Endothelial cell of umbilical vein (primary cell): ENCODE measurements around the gene CCDC6. TPM values are rescaled to one million over a fixed set of nuclear protein-coding genes. Genes with fewer than 3 reads are reported as not detected.

Experiments used
- BruUV-seq: library from RNA; stranded (reverse); fragments of 400-500 nt; replicated peaks from 2 replicates; lab custom pipeline; 2021; lab: Mats Ljungman, UMichigan
- CTCF ChIA-PET: fragments of 300-600, 350-600 bp; sonication (Branson Sonifier 250); formaldehyde crosslinking; loops from one replicate; lab custom pipeline; 2021; ENCODE audit warnings: antibody characterized with exemption, inconsistent platforms; lab: Charles Lee
- POLR2A ChIA-PET: fragments of 300-600, 350-600 bp; sonication (Branson Sonifier 250); formaldehyde crosslinking; loops from one replicate; lab custom pipeline; 2021; ENCODE audit warnings: antibody characterized with exemption, inconsistent platforms; lab: Charles Lee
- DNase-seq: peaks from one replicate; pipeline ENCODE4 v3.0.0-alpha.2; 2011; ENCODE audit warnings: low read depth, low spot score
- FAIRE-seq: peaks from 2 replicates; lab custom pipeline; 2011; peaks lifted over from hg19 to GRCh38; lab: Jason Lieb, UNC
- H2AFZ ChIP-seq: 2 replicates; pipeline ENCODE4 v1.6.0; 2012; ENCODE audit warnings: low read depth, low read length, control low read depth, inconsistent platforms
- H3K27ac ChIP-seq: 2 replicates; pipeline ENCODE4 v1.5.1; 2011; ENCODE audit warnings: low read depth, mild to moderate bottlenecking, control low read depth, low read length, moderate library complexity; ENCODE audit not compliant: insufficient read depth
- H3K27me3 ChIP-seq, 2 experiments: 2 replicates each; pipeline versions ENCODE4 v1.6.0 to v1.6.1; 2011; ENCODE audit warnings: low read length in 2 of 2, mixed read lengths in 1 of 2; ENCODE audit not compliant: control insufficient read depth in 2 of 2, insufficient read depth in 2 of 2
- H3K36me3 ChIP-seq, 2 experiments: 2 replicates in 1 of 2; 3 replicates in 1 of 2; pipeline ENCODE4 v1.5.1; 2011; ENCODE audit warnings: low read length in 2 of 2, mild to moderate bottlenecking in 1 of 2, moderate library complexity in 1 of 2; ENCODE audit not compliant: control insufficient read depth in 2 of 2, insufficient read depth in 2 of 2; ENCODE audit errors: extremely low read depth in 1 of 2
- H3K4me1 ChIP-seq: 3 replicates; pipeline ENCODE4 v1.5.1; 2011; ENCODE audit warnings: mild to moderate bottlenecking, low read length; ENCODE audit not compliant: control insufficient read depth, insufficient read depth; ENCODE audit errors: extremely low read depth
- H3K4me2 ChIP-seq: 2 replicates; pipeline ENCODE4 v1.6.1; 2011; ENCODE audit warnings: low read length, control low read depth, mixed read lengths; ENCODE audit not compliant: insufficient read depth
- H3K4me3 ChIP-seq, 3 experiments: fragments of 200-600 bp in 1 of 3; sonication (generic), shearing (Covaris generic) in 1 of 3; replicated peaks in 1 of 3; 2 replicates each; pipeline ENCODE4 v1.5.1; 2011 to 2016; ENCODE audit warnings: control low read depth in 3 of 3, low read length in 3 of 3, mild to moderate bottlenecking in 2 of 3, inconsistent platforms in 1 of 3, low read depth in 1 of 3, moderate library complexity in 1 of 3; ENCODE audit not compliant: insufficient read depth in 1 of 3
- H3K79me2 ChIP-seq: 2 replicates; pipeline ENCODE4 v1.6.0; 2012; ENCODE audit warnings: low read length, inconsistent platforms; ENCODE audit not compliant: control insufficient read depth, insufficient read depth
- H3K9ac ChIP-seq: replicated peaks from 2 replicates; pipeline ENCODE3; 2011; ENCODE audit warnings: low read length, control low read depth; ENCODE audit not compliant: insufficient read depth; ENCODE audit errors: extremely low read depth
- H3K9me1 ChIP-seq: replicated peaks from 3 replicates; pipeline ENCODE4 v1.6.0; 2011; ENCODE audit warnings: mild to moderate bottlenecking, low read length; ENCODE audit not compliant: control insufficient read depth, insufficient read depth; ENCODE audit errors: extremely low read depth
- H3K9me3 ChIP-seq: replicated peaks from 2 replicates; pipeline ENCODE4 v1.5.1; 2012; ENCODE audit warnings: low read length, inconsistent platforms; ENCODE audit not compliant: control insufficient read depth, insufficient read depth
- H4K20me1 ChIP-seq: replicated peaks from 2 replicates; pipeline ENCODE3; 2011; ENCODE audit warnings: mild to moderate bottlenecking, low read length; ENCODE audit not compliant: control insufficient read depth, insufficient read depth; ENCODE audit errors: extremely low read depth
- EZH2 ChIP-seq: IDR thresholded peaks from 2 replicates; pipeline ENCODE4 v1.6.1; 2012; ENCODE audit warnings: borderline replicate concordance, low read depth, mild to moderate bottlenecking, moderate library complexity, low read length, inconsistent platforms; ENCODE audit not compliant: severe bottlenecking
- FOS ChIP-seq: IDR thresholded peaks from 2 replicates; pipeline ENCODE4 v1.6.1; 2011; ENCODE audit warnings: mild to moderate bottlenecking, low read length, moderate library complexity, borderline replicate concordance; ENCODE audit not compliant: insufficient read depth
- GATA2 ChIP-seq: IDR thresholded peaks from 2 replicates; pipeline ENCODE4 v1.7.0; 2011; ENCODE audit warnings: low read depth, mild to moderate bottlenecking, moderate library complexity, mixed read lengths, low read length; ENCODE audit not compliant: insufficient read length, insufficient read depth
- JUN ChIP-seq: IDR thresholded peaks from 2 replicates; pipeline ENCODE4 v1.6.1; 2011; ENCODE audit warnings: borderline replicate concordance, low read depth; ENCODE audit not compliant: insufficient read length, insufficient read depth
- MAX ChIP-seq: IDR thresholded peaks from 2 replicates; pipeline ENCODE4 v1.6.1; 2011; ENCODE audit not compliant: insufficient read depth, insufficient read length
- MYC ChIP-seq: IDR thresholded peaks from one replicate; pipeline ENCODE4 v1.6.1; 2011; ENCODE audit warnings: mild to moderate bottlenecking, low read depth, low read length
- POLR2A ChIP-seq: IDR thresholded peaks from 2 replicates; pipeline ENCODE4 v1.6.1; 2012; ENCODE audit warnings: low read depth, mild to moderate bottlenecking, control low read depth, low read length
- POLR2AphosphoS5 ChIP-seq: IDR thresholded peaks from 2 replicates; pipeline ENCODE4 v1.6.1; 2012; ENCODE audit warnings: low read depth, mild to moderate bottlenecking, control low read depth, low read length, moderate library complexity; ENCODE audit not compliant: insufficient read depth
- dilution Hi-C: fragments of 300-500 bp; cut with MboI; formaldehyde crosslinking; loops from one replicate; pipeline ENCODE4 v1.15.0; 2019; ENCODE audit warnings: low sequenced_read_pairs; ENCODE audit not compliant: extremely low pct_ligation_motif_present
- intact Hi-C: fragments of 100-400 bp; cut with micrococcal nuclease; formaldehyde crosslinking; loops from one replicate; pipeline ENCODE4 v1.10.0; 2022
- polyA plus RNA-seq, 4 experiments: library from polyadenylated mRNA; depleted of rRNA in 3 of 4; stranded (reverse) in 3 of 4; unstranded in 1 of 4; fragments of >200 nt; gene quantifications; 2 replicates each; pipeline versions ENCODE4 v1.2.1 to v1.2.3, GENCODE V29; 2011 to 2012; ENCODE audit warnings: missing spikeins in 1 of 4
- total RNA-seq: library from RNA; stranded (reverse); gene quantifications from 2 replicates; pipeline ENCODE4 v1.2.3, GENCODE V29; 2021
- TF ChIP-seq, protein P1 (sequence below), 2 donors: IDR thresholded peaks; 1 replicate in 1 of 2; 2 replicates in 1 of 2; pipeline ENCODE4 v1.5.1; 2011; ENCODE audit warnings: low read length in 2 of 2, mild to moderate bottlenecking in 2 of 2, moderate library complexity in 2 of 2, control low read depth in 1 of 2, inconsistent platforms in 1 of 2, low read depth in 1 of 2; ENCODE audit not compliant: insufficient read depth in 1 of 2; ENCODE audit errors: extremely low read depth in 1 of 2

CCDC6 gene
- total and polyA plus RNA-seq, 2 donors (not counting 3 experiments of a cell fraction or from before 2014, with no cell fraction given): 16.8 to 36.8 TPM

- dilution Hi-C loops (no loop called here), intact Hi-C loops (loop anchor here (5.0 to 10.0 kb wide), 2 partner anchors 198 to 589 kb away; no protein-coding TSS in a partner anchor)
- BruUV-seq: no TSS peak
- POLR2A ChIA-PET: no interaction called here
- Histone ChIP-seq H3K36me3 (no peaks in the 10 kb centered on the region), H3K4me2 (no peak overlapping the region), H3K9ac (no peak overlapping the region), H2AFZ (no peak overlapping the region), H3K9me1 (no peaks in the 10 kb centered on the region), H3K4me1 (peaks cover 5% of the 10 kb centered on the region), H3K9me3 (no peaks in the 10 kb centered on the region), H4K20me1 (no peaks in the 10 kb centered on the region), H3K4me3 (no peak overlapping the region), H3K27ac (no peak overlapping the region), H3K27me3 (no peaks in the 10 kb centered on the region), H3K79me2 (peaks cover 3% of the 10 kb centered on the region)
- CTCF ChIA-PET: interaction anchor here (0.7 to 4.0 kb wide), 4 partner anchors 25 to 354 kb away, joined by 4 to 86 read pairs (median 11); partner anchors contain the start of gene CCDC6
- FAIRE-seq (no peak), DNase-seq (no peak)
- TF ChIP-seq JUN (no peak), MYC (no peak), POLR2AphosphoS5 (no peak), FOS (no peak), EZH2 (no peak), GATA2 (no peak), MAX (no peak), POLR2A (no peak)
- TF ChIP-seq, protein P1, sequence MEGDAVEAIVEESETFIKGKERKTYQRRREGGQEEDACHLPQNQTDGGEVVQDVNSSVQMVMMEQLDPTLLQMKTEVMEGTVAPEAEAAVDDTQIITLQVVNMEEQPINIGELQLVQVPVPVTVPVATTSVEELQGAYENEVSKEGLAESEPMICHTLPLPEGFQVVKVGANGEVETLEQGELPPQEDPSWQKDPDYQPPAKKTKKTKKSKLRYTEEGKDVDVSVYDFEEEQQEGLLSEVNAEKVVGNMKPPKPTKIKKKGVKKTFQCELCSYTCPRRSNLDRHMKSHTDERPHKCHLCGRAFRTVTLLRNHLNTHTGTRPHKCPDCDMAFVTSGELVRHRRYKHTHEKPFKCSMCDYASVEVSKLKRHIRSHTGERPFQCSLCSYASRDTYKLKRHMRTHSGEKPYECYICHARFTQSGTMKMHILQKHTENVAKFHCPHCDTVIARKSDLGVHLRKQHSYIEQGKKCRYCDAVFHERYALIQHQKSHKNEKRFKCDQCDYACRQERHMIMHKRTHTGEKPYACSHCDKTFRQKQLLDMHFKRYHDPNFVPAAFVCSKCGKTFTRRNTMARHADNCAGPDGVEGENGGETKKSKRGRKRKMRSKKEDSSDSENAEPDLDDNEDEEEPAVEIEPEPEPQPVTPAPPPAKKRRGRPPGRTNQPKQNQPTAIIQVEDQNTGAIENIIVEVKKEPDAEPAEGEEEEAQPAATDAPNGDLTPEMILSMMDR (IDR thresholded peaks at IDR 0.05; ENCODE audit: extremely low read depth in 1 of 2, insufficient read depth in 1 of 2, low read depth in 1 of 2, low read length in 2 of 2): no peak
Measured at GRCh38 chr10:59833810-59834209, 72.5 kb downstream of the CCDC6 start.
